ENCODE results near the gene MAP3K1.
A peak's percentile ranks its signal among the peaks of the same experiment; 100 is the strongest.
"Not testable (repeated sequence)": the region's sequence is repeated elsewhere in the genome, so short reads cannot be mapped to it uniquely, and the experiment has no call there.

Gene MAP3K1

DNA sequence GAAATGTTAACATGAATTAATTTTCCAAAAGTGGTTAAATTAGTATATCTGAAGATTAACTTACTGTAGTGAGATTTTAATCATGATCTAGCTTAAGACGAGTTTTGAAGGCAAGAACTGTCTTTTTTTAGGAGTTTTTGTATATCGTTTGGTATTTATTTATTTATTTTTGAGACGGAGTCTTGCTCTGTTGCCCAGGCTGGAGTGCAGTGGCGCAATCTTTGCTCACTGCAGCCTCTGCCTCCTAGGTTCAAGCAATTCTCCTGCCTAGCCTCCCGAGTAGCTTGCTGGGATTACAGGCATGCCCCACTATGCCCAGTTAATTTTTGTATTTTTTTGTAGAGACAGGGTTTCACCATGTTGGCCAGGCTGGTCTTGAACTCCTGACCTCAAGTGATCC lies 6.5 kb downstream of the MAP3K1 start:
- H3K36me3 ChIP-seq (ENCODE audit: control insufficient read depth in 2 of 2, insufficient read depth in 1 of 2, low read length in 2 of 2); H3K9me3 ChIP-seq (ENCODE audit: control insufficient read depth, insufficient read depth, low read depth, low read length); H3K4me3 ChIP-seq (ENCODE audit: low read depth, low read length); H3K27ac ChIP-seq (ENCODE audit: extremely low read depth, low read depth, low read length); POLR2A ChIA-PET: not testable (repeated sequence)
- peak; percentile 82 for TF ChIP-seq ZNF121 (tag by site-specific recombination; IDR thresholded peaks at IDR 0.05)
- peaks cover 10% of the 10 kb centered on the region for H3K4me1 ChIP-seq (ENCODE audit: control insufficient read depth, insufficient read depth, low read length)
- CTCF ChIA-PET: interaction anchor here (0.6 to 1.5 kb wide), 2 partner anchors 16 to 340 kb away, joined by 3 to 8 read pairs; no protein-coding TSS in a partner anchor

DNA sequence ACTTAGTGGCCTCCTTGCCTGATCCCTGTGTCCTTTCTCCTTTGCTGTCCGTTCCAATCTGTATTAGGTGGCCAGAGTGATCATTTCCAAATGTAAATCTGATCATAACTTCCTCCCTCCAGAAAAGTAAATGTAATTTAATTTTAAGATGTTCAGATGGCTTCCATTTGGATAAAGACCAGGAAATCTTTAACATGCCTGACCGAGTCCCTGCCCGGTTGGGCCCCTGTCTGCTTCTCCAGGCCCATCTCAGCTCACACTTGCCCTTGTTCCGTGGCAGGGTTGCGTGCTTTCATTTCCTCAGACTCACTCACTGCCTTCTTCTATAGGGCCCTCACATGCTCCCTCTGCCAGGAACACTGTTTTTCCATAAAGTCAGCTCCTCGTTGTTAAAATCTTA lies 7.6 kb downstream of the MAP3K1 start:
- no peak overlapping the region for H3K4me3 ChIP-seq (ENCODE audit: low read depth, low read length)
- H3K4me1 ChIP-seq (ENCODE audit: control insufficient read depth, insufficient read depth, low read length): peaks cover 14% of the 10 kb centered on the region
- H3K27ac ChIP-seq (ENCODE audit: extremely low read depth, low read depth, low read length): no peak overlapping the region
- CTCF ChIA-PET: interaction anchor here (0.8 kb wide), 1 partner anchor 18 kb away, joined by 3 read pairs; no protein-coding TSS in a partner anchor
- POLR2A ChIA-PET: no interaction called here
- TF ChIP-seq ZNF426 (tag by site-specific recombination; IDR thresholded peaks at IDR 0.05) (no peak), ZFP41 (tag by site-specific recombination; IDR thresholded peaks at IDR 0.05; ENCODE audit: borderline replicate concordance) (no peak), KLF1 (tag by site-specific recombination; IDR thresholded peaks at IDR 0.05) (no peak), ZXDB (tag by site-specific recombination; IDR thresholded peaks at IDR 0.05) (no peak), ZSCAN23 (tag by site-specific recombination; IDR thresholded peaks at IDR 0.05) (no peak), ZNF423 (tag by site-specific recombination; IDR thresholded peaks at IDR 0.05) (no peak), ZNF433 (tag by site-specific recombination; IDR thresholded peaks at IDR 0.05; ENCODE audit: low read depth) (no peak), ZNF473 (tag by site-specific recombination; IDR thresholded peaks at IDR 0.05) (no peak)
- TF ChIP-seq, protein P1, sequence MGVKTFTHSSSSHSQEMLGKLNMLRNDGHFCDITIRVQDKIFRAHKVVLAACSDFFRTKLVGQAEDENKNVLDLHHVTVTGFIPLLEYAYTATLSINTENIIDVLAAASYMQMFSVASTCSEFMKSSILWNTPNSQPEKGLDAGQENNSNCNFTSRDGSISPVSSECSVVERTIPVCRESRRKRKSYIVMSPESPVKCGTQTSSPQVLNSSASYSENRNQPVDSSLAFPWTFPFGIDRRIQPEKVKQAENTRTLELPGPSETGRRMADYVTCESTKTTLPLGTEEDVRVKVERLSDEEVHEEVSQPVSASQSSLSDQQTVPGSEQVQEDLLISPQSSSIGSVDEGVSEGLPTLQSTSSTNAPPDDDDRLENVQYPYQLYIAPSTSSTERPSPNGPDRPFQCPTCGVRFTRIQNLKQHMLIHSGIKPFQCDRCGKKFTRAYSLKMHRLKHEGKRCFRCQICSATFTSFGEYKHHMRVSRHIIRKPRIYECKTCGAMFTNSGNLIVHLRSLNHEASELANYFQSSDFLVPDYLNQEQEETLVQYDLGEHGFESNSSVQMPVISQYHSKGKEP (tag by site-specific recombination; IDR thresholded peaks at IDR 0.05): no peak
- TF ChIP-seq, protein P2, sequence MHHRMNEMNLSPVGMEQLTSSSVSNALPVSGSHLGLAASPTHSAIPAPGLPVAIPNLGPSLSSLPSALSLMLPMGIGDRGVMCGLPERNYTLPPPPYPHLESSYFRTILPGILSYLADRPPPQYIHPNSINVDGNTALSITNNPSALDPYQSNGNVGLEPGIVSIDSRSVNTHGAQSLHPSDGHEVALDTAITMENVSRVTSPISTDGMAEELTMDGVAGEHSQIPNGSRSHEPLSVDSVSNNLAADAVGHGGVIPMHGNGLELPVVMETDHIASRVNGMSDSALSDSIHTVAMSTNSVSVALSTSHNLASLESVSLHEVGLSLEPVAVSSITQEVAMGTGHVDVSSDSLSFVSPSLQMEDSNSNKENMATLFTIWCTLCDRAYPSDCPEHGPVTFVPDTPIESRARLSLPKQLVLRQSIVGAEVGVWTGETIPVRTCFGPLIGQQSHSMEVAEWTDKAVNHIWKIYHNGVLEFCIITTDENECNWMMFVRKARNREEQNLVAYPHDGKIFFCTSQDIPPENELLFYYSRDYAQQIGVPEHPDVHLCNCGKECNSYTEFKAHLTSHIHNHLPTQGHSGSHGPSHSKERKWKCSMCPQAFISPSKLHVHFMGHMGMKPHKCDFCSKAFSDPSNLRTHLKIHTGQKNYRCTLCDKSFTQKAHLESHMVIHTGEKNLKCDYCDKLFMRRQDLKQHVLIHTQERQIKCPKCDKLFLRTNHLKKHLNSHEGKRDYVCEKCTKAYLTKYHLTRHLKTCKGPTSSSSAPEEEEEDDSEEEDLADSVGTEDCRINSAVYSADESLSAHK (tag by site-specific recombination; IDR thresholded peaks at IDR 0.05): no peak
- TF ChIP-seq, protein P3, sequence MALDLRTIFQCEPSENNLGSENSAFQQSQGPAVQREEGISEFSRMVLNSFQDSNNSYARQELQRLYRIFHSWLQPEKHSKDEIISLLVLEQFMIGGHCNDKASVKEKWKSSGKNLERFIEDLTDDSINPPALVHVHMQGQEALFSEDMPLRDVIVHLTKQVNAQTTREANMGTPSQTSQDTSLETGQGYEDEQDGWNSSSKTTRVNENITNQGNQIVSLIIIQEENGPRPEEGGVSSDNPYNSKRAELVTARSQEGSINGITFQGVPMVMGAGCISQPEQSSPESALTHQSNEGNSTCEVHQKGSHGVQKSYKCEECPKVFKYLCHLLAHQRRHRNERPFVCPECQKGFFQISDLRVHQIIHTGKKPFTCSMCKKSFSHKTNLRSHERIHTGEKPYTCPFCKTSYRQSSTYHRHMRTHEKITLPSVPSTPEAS (tag by site-specific recombination; IDR thresholded peaks at IDR 0.05): no peak
- H3K9me3 ChIP-seq (ENCODE audit: control insufficient read depth, insufficient read depth, low read depth, low read length): no peaks in the 10 kb centered on the region
- no peaks in the 10 kb centered on the region for H3K36me3 ChIP-seq (ENCODE audit: control insufficient read depth in 2 of 2, insufficient read depth in 1 of 2, low read length in 2 of 2)

DNA sequence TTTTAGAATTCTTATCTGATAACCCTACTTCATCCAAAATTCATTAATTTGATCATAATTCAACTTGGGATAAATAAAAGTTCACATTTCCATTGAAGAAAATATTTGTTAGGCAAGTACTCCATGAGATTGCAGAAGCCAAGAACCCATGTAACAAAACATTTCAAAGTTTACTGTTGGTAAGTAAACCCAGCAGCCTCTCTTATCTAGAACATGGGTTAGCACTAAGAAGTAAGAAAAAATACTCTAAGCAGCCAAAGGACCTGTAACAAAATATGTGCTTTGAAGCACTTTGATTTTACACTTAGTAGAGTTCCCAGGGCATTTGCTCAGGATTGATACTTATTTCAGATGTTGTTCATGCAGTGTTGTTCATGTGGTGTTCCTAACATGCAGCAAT lies 8.7 kb downstream of the MAP3K1 start:
- no peaks in the 10 kb centered on the region for H3K36me3 ChIP-seq (ENCODE audit: control insufficient read depth in 2 of 2, insufficient read depth in 1 of 2, low read length in 2 of 2)
- peaks cover 19% of the 10 kb centered on the region for H3K4me1 ChIP-seq (ENCODE audit: control insufficient read depth, insufficient read depth, low read length)
- H3K27ac ChIP-seq (ENCODE audit: extremely low read depth, low read depth, low read length): no peak overlapping the region
- ChIA-PET CTCF (interaction anchor here (0.6 to 0.8 kb wide), 2 partner anchors 17 to 221 kb away, joined by 3 read pairs; no protein-coding TSS in a partner anchor), POLR2A (no interaction called here)
- no peaks in the 10 kb centered on the region for H3K9me3 ChIP-seq (ENCODE audit: control insufficient read depth, insufficient read depth, low read depth, low read length)
- no peak overlapping the region for H3K4me3 ChIP-seq (ENCODE audit: low read depth, low read length)
- TF ChIP-seq, protein P4, sequence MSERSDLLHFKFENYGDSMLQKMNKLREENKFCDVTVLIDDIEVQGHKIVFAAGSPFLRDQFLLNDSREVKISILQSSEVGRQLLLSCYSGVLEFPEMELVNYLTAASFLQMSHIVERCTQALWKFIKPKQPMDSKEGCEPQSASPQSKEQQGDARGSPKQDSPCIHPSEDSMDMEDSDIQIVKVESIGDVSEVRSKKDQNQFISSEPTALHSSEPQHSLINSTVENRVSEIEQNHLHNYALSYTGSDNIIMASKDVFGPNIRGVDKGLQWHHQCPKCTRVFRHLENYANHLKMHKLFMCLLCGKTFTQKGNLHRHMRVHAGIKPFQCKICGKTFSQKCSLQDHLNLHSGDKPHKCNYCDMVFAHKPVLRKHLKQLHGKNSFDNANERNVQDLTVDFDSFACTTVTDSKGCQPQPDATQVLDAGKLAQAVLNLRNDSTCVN (tag by site-specific recombination; optimal IDR thresholded peaks at IDR 0.05): no peak
- no peak for TF ChIP-seq ZNF571 (tag by site-specific recombination; IDR thresholded peaks at IDR 0.05)
- TF ChIP-seq ZEB2 (tag by site-specific recombination; IDR thresholded peaks at IDR 0.05): no peak
- no peak for TF ChIP-seq TRIM28 (IDR thresholded peaks at IDR 0.05; ENCODE audit: borderline replicate concordance, low read length)
- no peak for TF ChIP-seq ZNF596 (tag by site-specific recombination; IDR thresholded peaks at IDR 0.05)
- TF ChIP-seq HOXC10 (CRISPR knock-in tag; IDR thresholded peaks at IDR 0.05): no peak
- no peak for TF ChIP-seq ZNF335 (tag by site-specific recombination; conservative IDR thresholded peaks at IDR 0.05)
- no peak for TF ChIP-seq GFI1B (tag by site-specific recombination; IDR thresholded peaks at IDR 0.05)
- no peak for TF ChIP-seq GLI4 (tag by site-specific recombination; IDR thresholded peaks at IDR 0.05)
- TF ChIP-seq ZNF140 (tag by site-specific recombination; IDR thresholded peaks at IDR 0.05): no peak
- no peak for TF ChIP-seq HOXA7 (CRISPR knock-in tag; IDR thresholded peaks at IDR 0.05; ENCODE audit: borderline replicate concordance)
- no peak for TF ChIP-seq ZNF426 (tag by site-specific recombination; IDR thresholded peaks at IDR 0.05)
- no peak for TF ChIP-seq ZNF626 (tag by site-specific recombination; IDR thresholded peaks at IDR 0.05)
- TF ChIP-seq EGR2 (tag by site-specific recombination; IDR thresholded peaks at IDR 0.05; ENCODE audit: low read depth): no peak
- TF ChIP-seq, protein P5, sequence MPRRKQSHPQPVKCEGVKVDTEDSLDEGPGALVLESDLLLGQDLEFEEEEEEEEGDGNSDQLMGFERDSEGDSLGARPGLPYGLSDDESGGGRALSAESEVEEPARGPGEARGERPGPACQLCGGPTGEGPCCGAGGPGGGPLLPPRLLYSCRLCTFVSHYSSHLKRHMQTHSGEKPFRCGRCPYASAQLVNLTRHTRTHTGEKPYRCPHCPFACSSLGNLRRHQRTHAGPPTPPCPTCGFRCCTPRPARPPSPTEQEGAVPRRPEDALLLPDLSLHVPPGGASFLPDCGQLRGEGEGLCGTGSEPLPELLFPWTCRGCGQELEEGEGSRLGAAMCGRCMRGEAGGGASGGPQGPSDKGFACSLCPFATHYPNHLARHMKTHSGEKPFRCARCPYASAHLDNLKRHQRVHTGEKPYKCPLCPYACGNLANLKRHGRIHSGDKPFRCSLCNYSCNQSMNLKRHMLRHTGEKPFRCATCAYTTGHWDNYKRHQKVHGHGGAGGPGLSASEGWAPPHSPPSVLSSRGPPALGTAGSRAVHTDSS (tag by site-specific recombination; IDR thresholded peaks at IDR 0.05): no peak
